Fibroblast of lung (primary cell): ENCODE measurements around the gene DIPK1B.

Source experiments
- CTCF ChIP-seq, 2 donors: IDR thresholded peaks in 1 of 2; conservative IDR thresholded peaks in 1 of 2; 1 replicate in 1 of 2; 2 replicates in 1 of 2; pipeline ENCODE4 v1.5.1; 2011 to 2012; ENCODE audit warnings: low read length in 2 of 2, control low read depth in 1 of 2, inconsistent platforms in 1 of 2, low read depth in 1 of 2, mild to moderate bottlenecking in 1 of 2
- EZH2 ChIP-seq: IDR thresholded peaks from 2 replicates; pipeline ENCODE4 v1.5.1; 2012; ENCODE audit warnings: low read length, control low read depth, mild to moderate bottlenecking; ENCODE audit errors: missing control alignments

GRCh38 chr9:136754059-136754572 lies 41.7 kb downstream of the DIPK1B start:
- no peak for TF ChIP-seq CTCF (conservative IDR thresholded peaks at IDR 0.05 in 1 of 2, IDR thresholded peaks at IDR 0.05 in 1 of 2; ENCODE audit: low read depth in 1 of 2, low read length in 2 of 2)
- no peak for TF ChIP-seq EZH2
